ENCODE results near the gene SETD7. TPM values are rescaled to one million over a fixed set of nuclear protein-coding genes. Genes with fewer than 3 reads are reported as not detected.

SETD7 gene
- total and polyA plus RNA-seq, 2 donors (not counting 3 experiments of a cell fraction or from before 2014, with no cell fraction given): 18.8 to 39.9 TPM

DNA sequence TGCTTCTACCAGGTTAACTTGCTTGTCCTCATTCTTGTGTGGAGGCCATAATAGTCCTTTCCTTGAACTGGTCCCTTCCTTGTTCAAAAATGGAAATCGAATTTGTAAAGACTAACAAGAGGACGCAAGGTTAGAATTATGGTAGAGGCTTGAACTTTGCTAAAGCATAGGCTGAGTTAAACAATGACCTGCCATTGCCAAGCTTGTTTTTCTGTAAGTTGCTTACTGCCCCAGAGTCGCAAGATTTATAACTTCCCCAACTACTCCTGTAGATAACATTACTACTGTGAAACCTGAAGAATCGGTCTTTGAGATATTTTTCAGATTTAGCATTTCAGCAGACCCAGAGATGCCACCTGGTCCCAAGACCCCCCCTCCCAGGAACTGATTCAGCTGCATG is 56.8 kb downstream of the SETD7 start:
- FAIRE-seq: no peak

More for the DNA sequence above, 56.8 kb downstream of the SETD7 start:
- intact Hi-C loops (cut with micrococcal nuclease) (no loop called here), dilution Hi-C loops (cut with MboI; ENCODE audit: extremely low pct_ligation_motif_present, low sequenced_read_pairs) (no loop called here)
- Histone ChIP-seq H3K9me1 (replicated peaks; ENCODE audit: control insufficient read depth, extremely low read depth, insufficient read depth, low read length) (no peaks in the 10 kb centered on the region), H3K4me1 (ENCODE audit: control insufficient read depth, extremely low read depth, insufficient read depth, low read length) (no peaks in the 10 kb centered on the region), H3K27me3 (ENCODE audit: control insufficient read depth in 2 of 2, insufficient read depth in 2 of 2, low read length in 2 of 2) (no peaks in the 10 kb centered on the region), H3K27ac (ENCODE audit: insufficient read depth, low read depth, low read length) (no peak overlapping the region), H3K4me2 (ENCODE audit: insufficient read depth, low read length) (no peak overlapping the region), H4K20me1 (replicated peaks; ENCODE audit: control insufficient read depth, extremely low read depth, insufficient read depth, low read length) (no peaks in the 10 kb centered on the region), H3K79me2 (ENCODE audit: control insufficient read depth, insufficient read depth, low read length) (no peaks in the 10 kb centered on the region), H3K9ac (replicated peaks; ENCODE audit: extremely low read depth, insufficient read depth, low read length) (no peak overlapping the region), H3K9me3 (replicated peaks; ENCODE audit: control insufficient read depth, insufficient read depth, low read length) (no peaks in the 10 kb centered on the region), H3K36me3 (ENCODE audit: control insufficient read depth in 2 of 2, extremely low read depth in 1 of 2, insufficient read depth in 2 of 2, low read length in 2 of 2) (peaks cover 0 to 2% of the 10 kb centered on the region in 2 experiments), H3K4me3 (replicated peaks in 1 of 3; ENCODE audit: insufficient read depth in 1 of 3, low read depth in 1 of 3, low read length in 3 of 3) (no peak overlapping the region), H2AFZ (ENCODE audit: low read depth, low read length) (no peak overlapping the region)
- TF ChIP-seq POLR2AphosphoS5 (IDR thresholded peaks at IDR 0.05; ENCODE audit: insufficient read depth, low read depth, low read length): no peak
- no peak for TF ChIP-seq JUN (IDR thresholded peaks at IDR 0.05; ENCODE audit: borderline replicate concordance, insufficient read depth, insufficient read length, low read depth)
- no peak for TF ChIP-seq POLR2A (IDR thresholded peaks at IDR 0.05; ENCODE audit: low read depth, low read length)
- TF ChIP-seq, protein P1, sequence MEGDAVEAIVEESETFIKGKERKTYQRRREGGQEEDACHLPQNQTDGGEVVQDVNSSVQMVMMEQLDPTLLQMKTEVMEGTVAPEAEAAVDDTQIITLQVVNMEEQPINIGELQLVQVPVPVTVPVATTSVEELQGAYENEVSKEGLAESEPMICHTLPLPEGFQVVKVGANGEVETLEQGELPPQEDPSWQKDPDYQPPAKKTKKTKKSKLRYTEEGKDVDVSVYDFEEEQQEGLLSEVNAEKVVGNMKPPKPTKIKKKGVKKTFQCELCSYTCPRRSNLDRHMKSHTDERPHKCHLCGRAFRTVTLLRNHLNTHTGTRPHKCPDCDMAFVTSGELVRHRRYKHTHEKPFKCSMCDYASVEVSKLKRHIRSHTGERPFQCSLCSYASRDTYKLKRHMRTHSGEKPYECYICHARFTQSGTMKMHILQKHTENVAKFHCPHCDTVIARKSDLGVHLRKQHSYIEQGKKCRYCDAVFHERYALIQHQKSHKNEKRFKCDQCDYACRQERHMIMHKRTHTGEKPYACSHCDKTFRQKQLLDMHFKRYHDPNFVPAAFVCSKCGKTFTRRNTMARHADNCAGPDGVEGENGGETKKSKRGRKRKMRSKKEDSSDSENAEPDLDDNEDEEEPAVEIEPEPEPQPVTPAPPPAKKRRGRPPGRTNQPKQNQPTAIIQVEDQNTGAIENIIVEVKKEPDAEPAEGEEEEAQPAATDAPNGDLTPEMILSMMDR (IDR thresholded peaks at IDR 0.05; ENCODE audit: extremely low read depth in 1 of 2, insufficient read depth in 1 of 2, low read depth in 1 of 2, low read length in 2 of 2): no peak
- no peak for TF ChIP-seq FOS (IDR thresholded peaks at IDR 0.05; ENCODE audit: borderline replicate concordance, insufficient read depth, low read length)
- TF ChIP-seq EZH2 (IDR thresholded peaks at IDR 0.05; ENCODE audit: borderline replicate concordance, low read depth, low read length, severe bottlenecking): no peak
- TF ChIP-seq, protein P2, sequence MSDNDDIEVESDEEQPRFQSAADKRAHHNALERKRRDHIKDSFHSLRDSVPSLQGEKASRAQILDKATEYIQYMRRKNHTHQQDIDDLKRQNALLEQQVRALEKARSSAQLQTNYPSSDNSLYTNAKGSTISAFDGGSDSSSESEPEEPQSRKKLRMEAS (IDR thresholded peaks at IDR 0.05; ENCODE audit: insufficient read depth, insufficient read length): no peak
- TF ChIP-seq MYC (IDR thresholded peaks at IDR 0.05; ENCODE audit: low read depth, low read length): no peak
- no peak for TF ChIP-seq GATA2 (IDR thresholded peaks at IDR 0.05; ENCODE audit: insufficient read depth, insufficient read length, low read depth, low read length)
- POLR2A ChIA-PET: interaction anchor here (0.6 kb wide), 1 partner anchor 651 kb away, joined by 8 read pairs; no protein-coding TSS in a partner anchor
- BruUV-seq (replicated peaks): no TSS peak
- CTCF ChIA-PET: interaction anchor here (2.9 to 4.0 kb wide), 2 partner anchors 9 to 83 kb away, joined by 18 to 38 read pairs; no protein-coding TSS in a partner anchor
- DNase-seq (ENCODE audit: low read depth, low spot score): no peak

Data from endothelial cell of umbilical vein (primary cell).